DND-41 (cell line): Measurements from ENCODE around the gene CLSTN2.

Source experiments
- CTCF ChIP-seq: IDR thresholded peaks from 2 replicates; pipeline ENCODE4 v1.5.1; 2012; ENCODE audit warnings: borderline replicate concordance, low read length, moderate library complexity, mild to moderate bottlenecking; ENCODE audit not compliant: poor library complexity, severe bottlenecking; ENCODE audit errors: extremely low read depth
- EZH2 ChIP-seq: IDR thresholded peaks from 3 replicates; pipeline ENCODE4 v1.6.1; 2012; ENCODE audit warnings: borderline replicate concordance, low read depth, mild to moderate bottlenecking, moderate library complexity, low read length, inconsistent platforms; ENCODE audit not compliant: severe bottlenecking

- TF ChIP-seq CTCF (no peak), EZH2 (no peak)
Observed at GRCh38 chr3:139982404-139982803, 47.4 kb downstream of the CLSTN2 start.
